Stomach (tissue), 4 donors: ENCODE data around the gene CREB5.

Source experiments
- POLR2A ChIP-seq, 4 donors: fragments of 450-650 bp; IDR thresholded peaks; one replicate each; pipeline ENCODE4 v1.6.1; 2016; ENCODE audit warnings: antibody characterized with exemption in 4 of 4, control low read depth in 2 of 4, mild to moderate bottlenecking in 1 of 4, moderate library complexity in 1 of 4
- POLR2AphosphoS5 ChIP-seq, 3 donors: sonication (generic); formaldehyde crosslinking; IDR thresholded peaks; one replicate each; pipeline ENCODE4 v1.6.1; 2016; ENCODE audit warnings: antibody characterized with exemption in 3 of 3
- TF ChIP-seq, protein P1 (sequence below), 7 experiments: fragments of 450-650 bp in 4 of 7; fragments of 200-600 bp in 3 of 7; sonication (generic) in 3 of 7; IDR thresholded peaks; one replicate each; pipeline ENCODE4 v1.5.1; 2016 to 2019; ENCODE audit warnings: antibody characterized with exemption in 7 of 7, control low read depth in 2 of 7, mild to moderate bottlenecking in 1 of 7

GRCh38 chr7:28456044-28456443 lies 43.7 kb downstream of the CREB5 start:
- TF ChIP-seq, protein P1, sequence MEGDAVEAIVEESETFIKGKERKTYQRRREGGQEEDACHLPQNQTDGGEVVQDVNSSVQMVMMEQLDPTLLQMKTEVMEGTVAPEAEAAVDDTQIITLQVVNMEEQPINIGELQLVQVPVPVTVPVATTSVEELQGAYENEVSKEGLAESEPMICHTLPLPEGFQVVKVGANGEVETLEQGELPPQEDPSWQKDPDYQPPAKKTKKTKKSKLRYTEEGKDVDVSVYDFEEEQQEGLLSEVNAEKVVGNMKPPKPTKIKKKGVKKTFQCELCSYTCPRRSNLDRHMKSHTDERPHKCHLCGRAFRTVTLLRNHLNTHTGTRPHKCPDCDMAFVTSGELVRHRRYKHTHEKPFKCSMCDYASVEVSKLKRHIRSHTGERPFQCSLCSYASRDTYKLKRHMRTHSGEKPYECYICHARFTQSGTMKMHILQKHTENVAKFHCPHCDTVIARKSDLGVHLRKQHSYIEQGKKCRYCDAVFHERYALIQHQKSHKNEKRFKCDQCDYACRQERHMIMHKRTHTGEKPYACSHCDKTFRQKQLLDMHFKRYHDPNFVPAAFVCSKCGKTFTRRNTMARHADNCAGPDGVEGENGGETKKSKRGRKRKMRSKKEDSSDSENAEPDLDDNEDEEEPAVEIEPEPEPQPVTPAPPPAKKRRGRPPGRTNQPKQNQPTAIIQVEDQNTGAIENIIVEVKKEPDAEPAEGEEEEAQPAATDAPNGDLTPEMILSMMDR (IDR thresholded peaks at IDR 0.05) = no peak
- TF ChIP-seq POLR2AphosphoS5 (IDR thresholded peaks at IDR 0.05) = no peak
- TF ChIP-seq POLR2A (IDR thresholded peaks at IDR 0.05) = no peak
